Adrenal gland (tissue), 5 donors: ENCODE data around the gene DIPK1B.

ENCODE experiments used
- CTCF ChIP-seq, 6 experiments: fragments of 450-650 bp in 4 of 6; fragments of 200-600 bp in 2 of 6; sonication (generic) in 1 of 6; IDR thresholded peaks; 1 replicate in 5 of 6; 2 replicates in 1 of 6; pipeline versions ENCODE4 v1.5.1 to v1.8.0; 2016 to 2021; ENCODE audit warnings: antibody characterized with exemption in 6 of 6, mild to moderate bottlenecking in 2 of 6, moderate library complexity in 1 of 6
- POLR2A ChIP-seq, 2 donors: fragments of 450-650 bp; IDR thresholded peaks; one replicate each; pipeline ENCODE4 v1.6.1; 2017; ENCODE audit warnings: antibody characterized with exemption in 2 of 2, mild to moderate bottlenecking in 2 of 2, moderate library complexity in 1 of 2
- donor health status: DM: no; HTN: no; CAD: no.

GRCh38 chr9:136733611-136734010 is 21.2 kb downstream of the DIPK1B start:
- TF ChIP-seq CTCF (IDR thresholded peaks at IDR 0.05) = no peak
- TF ChIP-seq POLR2A (IDR thresholded peaks at IDR 0.05) = no peak
